Measurements from ENCODE around the gene SEMA6A. TPM values are rescaled to one million over a fixed set of nuclear protein-coding genes. Genes with fewer than 3 reads are reported as not detected.
A peak's percentile ranks its signal among the peaks of the same experiment; 100 is the strongest.

The SEMA6A gene
- total RNA-seq, 6 experiments from 2014 or later: 4.5 to 12.0 (median 8.4) TPM

DNA sequence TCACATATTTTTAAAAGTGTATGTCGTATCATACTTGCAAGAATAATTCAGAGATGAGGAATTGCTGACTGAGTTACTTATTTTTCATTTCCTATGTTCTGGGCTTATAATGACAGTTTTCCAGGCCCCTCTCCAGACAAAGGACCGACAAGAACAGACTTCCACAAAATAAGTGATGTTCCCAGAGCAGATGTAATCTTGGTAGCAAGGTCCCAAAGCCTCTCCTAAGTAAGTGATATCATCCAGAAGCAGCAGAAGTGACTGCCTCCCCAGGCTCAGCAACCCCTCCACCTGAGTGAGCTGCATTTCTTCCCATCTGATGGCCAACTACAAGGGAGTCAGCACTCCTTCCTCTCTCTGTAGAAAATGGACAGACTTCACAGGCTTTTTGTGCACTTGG lies 57.1 kb downstream of the SEMA6A start:
- intact Hi-C loops (cut with DNase I): no loop called here
- DNase-seq: no peak
- TF ChIP-seq, protein P1, sequence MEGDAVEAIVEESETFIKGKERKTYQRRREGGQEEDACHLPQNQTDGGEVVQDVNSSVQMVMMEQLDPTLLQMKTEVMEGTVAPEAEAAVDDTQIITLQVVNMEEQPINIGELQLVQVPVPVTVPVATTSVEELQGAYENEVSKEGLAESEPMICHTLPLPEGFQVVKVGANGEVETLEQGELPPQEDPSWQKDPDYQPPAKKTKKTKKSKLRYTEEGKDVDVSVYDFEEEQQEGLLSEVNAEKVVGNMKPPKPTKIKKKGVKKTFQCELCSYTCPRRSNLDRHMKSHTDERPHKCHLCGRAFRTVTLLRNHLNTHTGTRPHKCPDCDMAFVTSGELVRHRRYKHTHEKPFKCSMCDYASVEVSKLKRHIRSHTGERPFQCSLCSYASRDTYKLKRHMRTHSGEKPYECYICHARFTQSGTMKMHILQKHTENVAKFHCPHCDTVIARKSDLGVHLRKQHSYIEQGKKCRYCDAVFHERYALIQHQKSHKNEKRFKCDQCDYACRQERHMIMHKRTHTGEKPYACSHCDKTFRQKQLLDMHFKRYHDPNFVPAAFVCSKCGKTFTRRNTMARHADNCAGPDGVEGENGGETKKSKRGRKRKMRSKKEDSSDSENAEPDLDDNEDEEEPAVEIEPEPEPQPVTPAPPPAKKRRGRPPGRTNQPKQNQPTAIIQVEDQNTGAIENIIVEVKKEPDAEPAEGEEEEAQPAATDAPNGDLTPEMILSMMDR (IDR thresholded peaks at IDR 0.05): no peak
- no peak for TF ChIP-seq POLR2A (IDR thresholded peaks at IDR 0.05)
- WGBS (ENCODE audit: insufficient coverage, low coverage, low lambda C conversion rate, missing lambda C conversion rate): 78% methylated on average over 1 of the region's 2 CpGs
- Histone ChIP-seq H3K27ac (peak overlapping the region in 1 of 3 donors; percentile 12), H3K27me3 (no peaks in the 10 kb centered on the region), H3K4me3 (no peak overlapping the region), H3K4me1 (no peaks in the 10 kb centered on the region), H3K9me3 (no peaks in the 10 kb centered on the region), H3K36me3 (no peaks in the 10 kb centered on the region)
- ATAC-seq: peak in 2 of 4 donors; percentile 34 to 52

DNA sequence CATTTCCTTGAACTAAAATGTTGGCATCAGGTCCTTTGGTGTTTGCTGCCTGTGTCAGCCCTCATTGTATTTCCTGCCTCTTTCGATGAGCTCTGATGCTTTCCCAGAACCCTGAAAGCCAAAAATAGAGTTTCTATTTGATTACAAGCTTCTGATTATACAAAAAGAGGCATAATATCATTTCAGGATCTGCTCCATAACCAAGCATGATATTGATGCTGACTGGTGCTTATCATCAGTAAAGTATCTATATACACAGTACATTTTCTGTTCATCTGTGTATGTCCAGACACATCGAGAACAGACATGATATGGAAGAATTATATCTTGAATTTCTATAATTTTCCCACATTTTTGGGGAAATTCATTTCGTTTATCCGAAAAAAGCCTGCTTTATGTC lies 58.6 kb downstream of the SEMA6A start:
- H3K4me3 ChIP-seq: no peak overlapping the region
- ATAC-seq: peak in 1 of 4 donors; percentile 30
- H3K27me3 ChIP-seq: no peaks in the 10 kb centered on the region
- intact Hi-C loops (cut with DNase I): no loop called here
- H3K27ac ChIP-seq: no peak overlapping the region
- H3K36me3 ChIP-seq: no peaks in the 10 kb centered on the region
- H3K4me1 ChIP-seq: no peaks in the 10 kb centered on the region
- no peak for TF ChIP-seq POLR2A (IDR thresholded peaks at IDR 0.05)
- TF ChIP-seq, protein P1 (IDR thresholded peaks at IDR 0.05): no peak
- H3K9me3 ChIP-seq: no peaks in the 10 kb centered on the region
- WGBS (ENCODE audit: insufficient coverage, low coverage, low lambda C conversion rate, missing lambda C conversion rate): 58% methylated on average over 4 of the region's 4 CpGs
- DNase-seq: no peak

DNA sequence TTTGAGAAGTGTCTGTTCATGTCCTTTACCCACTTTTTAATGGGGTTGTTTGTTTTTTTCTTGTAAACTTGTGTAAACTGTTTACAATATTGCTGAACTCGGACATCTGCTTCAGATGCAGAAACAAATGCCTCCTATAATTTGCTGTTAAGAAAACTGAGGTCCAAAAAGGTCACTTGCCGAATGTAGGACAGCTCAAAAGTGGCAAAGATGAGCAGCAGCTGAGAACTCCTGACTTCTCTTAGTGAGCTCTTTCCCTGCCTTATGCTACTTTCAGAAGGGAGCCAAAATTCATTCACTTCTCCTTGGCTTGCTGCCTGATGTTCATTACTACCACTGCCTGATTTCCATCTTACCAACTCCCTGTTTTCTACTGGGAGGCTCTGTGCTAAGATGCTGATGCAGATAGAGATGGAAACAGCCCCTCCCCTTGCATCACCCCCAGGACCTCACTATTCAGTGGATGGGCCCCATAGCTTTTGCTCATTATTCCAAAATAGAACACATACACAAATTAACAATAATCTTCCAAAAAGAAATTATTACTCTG lies 60.1 kb downstream of the SEMA6A start:
- H3K9me3 ChIP-seq: no peaks in the 10 kb centered on the region
- no peaks in the 10 kb centered on the region for H3K27me3 ChIP-seq
- H3K36me3 ChIP-seq: no peaks in the 10 kb centered on the region
- TF ChIP-seq, protein P1 (IDR thresholded peaks at IDR 0.05): no peak
- TF ChIP-seq POLR2A (IDR thresholded peaks at IDR 0.05): no peak
- no peak for DNase-seq
- 64% methylated on average over 2 of the region's 2 CpGs for WGBS (ENCODE audit: insufficient coverage, low coverage, low lambda C conversion rate, missing lambda C conversion rate)
- no peak overlapping the region for H3K4me3 ChIP-seq
- ATAC-seq: no peak
- no peaks in the 10 kb centered on the region for H3K4me1 ChIP-seq
- no peak overlapping the region for H3K27ac ChIP-seq
- intact Hi-C loops (cut with DNase I): no loop called here

DNA sequence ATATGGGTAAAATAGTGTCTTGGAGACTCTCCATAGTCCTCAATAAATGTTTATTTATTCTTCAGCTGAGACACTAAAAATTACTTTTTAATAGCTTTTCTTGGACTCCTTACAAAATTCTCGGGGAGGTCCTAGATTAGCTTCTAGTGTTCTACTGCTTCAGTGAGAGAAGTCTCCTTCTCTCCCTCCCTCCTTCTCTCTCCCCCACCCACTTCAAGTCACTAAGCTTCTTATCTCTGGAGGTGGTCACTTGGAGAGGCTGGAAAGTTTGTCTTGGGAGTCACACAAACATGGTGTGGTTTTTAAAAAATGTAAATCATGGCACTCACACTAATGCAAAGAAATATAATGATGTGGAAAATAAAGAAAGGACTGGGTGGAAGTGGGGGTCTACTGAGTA lies 64.1 kb downstream of the SEMA6A start:
- no peak for DNase-seq
- H3K9me3 ChIP-seq: no peaks in the 10 kb centered on the region

More for the DNA sequence above, 64.1 kb downstream of the SEMA6A start:
- ATAC-seq: no peak
- Histone ChIP-seq H3K4me1 (no peaks in the 10 kb centered on the region), H3K27me3 (no peaks in the 10 kb centered on the region), H3K4me3 (no peak overlapping the region), H3K27ac (no peak overlapping the region), H3K36me3 (no peaks in the 10 kb centered on the region)
- intact Hi-C loops (cut with DNase I): no loop called here
- TF ChIP-seq, protein P1 (IDR thresholded peaks at IDR 0.05): no peak
- no peak for TF ChIP-seq POLR2A (IDR thresholded peaks at IDR 0.05)
- 89% methylated on average over 1 of the region's 1 CpG for WGBS (ENCODE audit: insufficient coverage, low coverage, low lambda C conversion rate, missing lambda C conversion rate)

Measured in right lobe of liver (tissue), 6 donors.